Inferior parietal cortex (tissue), 1 donor: ENCODE data around the gene HS2ST1.
A peak's percentile ranks its signal among the peaks of the same experiment; 100 is the strongest.
"Not testable (repeated sequence)": the region's sequence is repeated elsewhere in the genome, so short reads cannot be mapped to it uniquely, and the experiment has no call there.

Experiments used
- DNase-seq: peaks from one replicate; pipeline ENCODE4 v3.0.0-alpha.2; 2016; ENCODE audit errors: extremely low spot score

HS2ST1 gene

DNA sequence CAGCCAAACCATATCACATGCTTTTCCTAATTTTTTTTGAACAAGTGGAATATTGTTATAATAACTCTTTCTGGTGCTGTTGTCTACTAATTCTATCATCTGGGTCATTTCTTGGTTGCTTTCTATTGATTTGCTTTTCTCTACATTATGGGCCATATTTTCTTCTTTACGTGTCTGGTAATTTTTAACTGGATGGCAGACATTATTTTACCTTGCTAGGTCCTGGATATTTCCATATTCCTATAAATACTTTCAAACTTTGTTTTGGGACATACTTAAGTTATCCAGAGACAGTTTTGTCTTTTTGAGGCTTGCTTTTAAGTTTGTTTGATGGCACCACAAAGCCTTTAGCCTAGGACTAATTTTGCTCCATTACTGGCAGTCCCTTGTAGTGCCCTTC, 11.3 kb downstream of the HS2ST1 start:
- DNase-seq = no peak

DNA sequence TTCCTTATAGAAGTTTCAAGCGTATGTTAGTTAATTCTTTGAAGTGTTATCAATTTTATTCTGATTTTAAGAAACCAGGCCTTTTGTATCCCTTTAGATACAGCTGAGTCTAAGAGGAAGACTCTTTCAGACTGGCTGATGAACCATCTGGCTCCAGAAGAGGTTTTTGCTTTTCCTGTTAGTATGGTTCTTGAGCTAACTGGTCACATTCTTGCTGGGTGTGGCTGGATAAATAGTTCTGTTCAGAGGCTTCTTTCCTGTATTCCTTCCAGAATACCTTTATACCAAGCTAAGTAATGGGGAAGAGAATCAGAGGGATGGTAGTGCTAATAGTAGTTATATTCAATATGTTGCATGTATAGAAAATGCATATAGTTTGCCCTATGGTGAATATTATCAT, 12.4 kb downstream of the HS2ST1 start:
- DNase-seq = no peak

DNA sequence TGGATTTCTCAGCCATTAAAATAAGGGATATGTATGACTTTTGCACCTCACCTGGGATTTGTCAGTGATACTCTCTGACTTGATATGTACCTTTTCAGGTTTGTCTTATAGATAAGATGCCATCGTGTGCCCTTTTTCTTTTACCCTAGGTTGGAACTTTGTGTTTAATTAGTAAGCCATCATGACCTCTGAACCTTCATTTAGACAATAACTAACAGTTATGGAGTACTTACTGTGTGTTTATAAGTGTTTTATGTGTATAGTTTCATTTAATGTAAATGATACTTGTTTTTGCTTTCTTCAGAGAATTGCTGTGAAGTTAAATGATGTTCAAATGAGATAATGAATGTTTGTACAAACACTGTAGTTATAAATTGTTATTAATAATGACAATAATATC, 14.4 kb downstream of the HS2ST1 start:
- DNase-seq = no peak

DNA sequence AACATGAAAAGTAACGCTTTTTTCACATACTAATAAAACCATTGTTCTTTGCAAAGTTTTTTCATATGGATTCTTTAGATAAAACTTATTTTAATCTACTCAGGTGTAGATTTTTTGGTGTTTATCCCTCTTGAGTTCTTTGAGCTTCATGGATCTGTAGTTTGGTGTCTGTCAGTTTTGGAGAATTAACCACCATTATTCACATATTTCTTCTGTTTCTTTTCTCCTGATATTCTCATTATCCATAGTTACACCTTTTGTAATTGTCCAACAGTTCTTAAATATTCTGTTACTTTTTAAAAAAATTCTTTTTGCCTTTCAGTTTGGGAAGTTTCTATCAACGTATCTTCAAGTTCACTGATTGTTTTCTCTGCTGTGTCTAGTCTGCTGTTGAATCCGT, 18.6 kb downstream of the HS2ST1 start:
- no peak for DNase-seq

DNA sequence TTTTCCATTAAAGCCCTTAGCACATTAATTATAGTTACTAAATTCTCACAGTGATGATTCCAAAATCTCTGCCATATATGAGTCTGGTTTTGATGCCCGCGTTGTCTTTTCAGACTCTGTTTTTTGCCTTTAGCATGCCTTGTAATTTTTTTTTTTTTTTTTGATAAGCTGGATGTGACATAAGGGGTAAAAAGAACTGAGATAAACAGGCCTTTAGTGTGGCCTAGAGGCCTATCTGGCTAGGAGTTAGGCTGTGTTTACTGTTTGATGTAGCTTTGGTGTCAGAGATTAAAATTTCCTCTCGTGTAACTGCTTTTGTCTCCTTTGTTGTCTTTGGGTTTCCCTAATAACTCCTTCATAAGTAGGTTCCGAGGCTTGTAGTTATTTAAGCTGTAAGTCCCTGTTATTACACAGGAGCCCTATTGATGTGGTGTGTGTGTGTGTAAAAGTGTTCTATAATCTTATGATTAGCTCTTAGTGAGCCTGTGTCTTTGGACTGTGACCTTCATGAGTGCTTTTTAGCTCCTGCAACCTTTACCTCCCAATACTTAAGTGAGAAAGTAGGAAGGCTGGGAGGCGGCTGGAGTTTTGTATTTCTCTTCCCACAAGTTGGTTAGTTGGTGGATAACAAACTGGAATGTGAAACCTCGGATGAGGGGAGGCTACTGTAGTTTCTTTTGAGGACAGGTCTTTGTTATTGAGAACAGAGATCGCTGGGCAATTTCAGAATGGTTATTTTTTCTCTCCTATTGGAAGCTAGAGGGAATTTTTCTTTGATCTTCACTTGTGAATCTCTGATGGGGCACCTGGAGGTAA, 19.3 kb downstream of the HS2ST1 start:
- no peak for DNase-seq

DNA sequence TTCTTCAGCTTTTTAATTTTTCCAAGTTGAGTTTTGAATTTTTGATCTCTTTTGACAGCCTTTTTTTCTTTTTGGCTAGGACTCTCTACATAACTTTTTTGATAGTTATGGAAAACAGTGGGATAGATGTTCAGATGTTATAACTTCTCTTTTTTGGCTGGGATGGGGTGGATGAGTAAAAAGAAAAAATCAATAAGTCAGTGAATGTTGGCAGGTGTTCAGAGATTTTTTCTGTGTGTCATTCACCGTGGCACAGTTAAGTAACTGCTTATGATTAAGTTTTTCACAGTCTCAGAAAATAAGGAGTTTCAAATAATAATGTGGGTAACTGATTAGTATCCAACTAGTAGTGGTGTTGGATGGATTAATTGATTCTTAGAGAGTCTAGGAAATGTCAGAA, 24.0 kb downstream of the HS2ST1 start:
- no peak for DNase-seq

DNA sequence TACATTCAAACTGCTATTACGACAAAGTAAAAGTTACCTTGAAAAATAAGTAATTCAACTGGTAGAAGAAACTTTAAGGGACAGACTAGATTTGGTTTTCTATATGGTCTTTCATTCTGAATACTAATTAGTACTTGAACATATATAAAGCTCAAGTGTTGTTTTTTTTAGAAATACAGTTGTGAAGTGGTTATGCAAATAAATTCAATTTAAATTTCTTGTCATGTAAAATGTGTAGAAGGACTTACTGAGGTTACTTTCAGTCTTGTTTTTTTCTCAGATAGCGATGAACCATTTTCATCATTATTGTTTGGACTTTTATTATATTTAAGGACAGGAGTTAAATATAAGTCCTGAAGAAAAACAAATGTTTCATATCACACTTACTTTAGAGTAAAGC, 24.4 kb downstream of the HS2ST1 start:
- no peak for DNase-seq

DNA sequence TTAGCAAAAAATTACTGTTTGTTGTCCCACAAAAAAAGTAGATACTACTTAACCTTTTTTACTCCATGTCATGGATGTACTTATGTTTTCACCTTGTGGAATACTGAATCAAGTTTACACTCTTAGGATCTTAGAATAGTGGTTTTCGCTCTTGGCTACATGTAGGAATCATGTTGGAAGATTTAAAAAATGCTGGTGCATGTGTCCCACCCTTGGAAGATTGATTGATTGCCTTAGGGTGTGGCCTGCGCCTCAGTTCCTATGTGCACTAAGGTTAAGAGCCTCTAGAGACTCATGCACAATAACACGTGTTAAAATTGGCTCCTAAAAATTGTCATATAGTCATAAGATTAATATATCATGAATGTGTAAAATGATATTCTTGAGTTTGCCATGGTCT, 25.0 kb downstream of the HS2ST1 start:
- DNase-seq = no peak

DNA sequence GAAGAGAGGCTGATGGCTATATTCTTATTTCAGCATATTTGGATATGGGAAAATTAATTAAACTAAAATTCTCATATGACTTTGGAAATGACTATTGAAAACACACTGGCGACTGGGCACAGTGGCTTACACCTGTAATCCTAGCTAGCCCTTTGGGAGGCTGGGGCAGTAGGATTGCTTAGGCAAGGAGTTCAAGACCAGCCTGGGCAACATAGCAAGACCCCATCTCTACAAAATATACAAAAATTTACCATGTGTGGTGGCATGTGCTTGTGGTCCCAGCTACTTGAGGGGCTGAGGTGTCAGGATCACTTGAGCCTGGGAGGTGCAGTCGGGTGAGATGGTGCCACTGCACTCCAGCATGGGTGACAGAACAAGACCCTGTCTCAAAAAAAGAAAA, 26.2 kb downstream of the HS2ST1 start:
- DNase-seq = no peak

DNA sequence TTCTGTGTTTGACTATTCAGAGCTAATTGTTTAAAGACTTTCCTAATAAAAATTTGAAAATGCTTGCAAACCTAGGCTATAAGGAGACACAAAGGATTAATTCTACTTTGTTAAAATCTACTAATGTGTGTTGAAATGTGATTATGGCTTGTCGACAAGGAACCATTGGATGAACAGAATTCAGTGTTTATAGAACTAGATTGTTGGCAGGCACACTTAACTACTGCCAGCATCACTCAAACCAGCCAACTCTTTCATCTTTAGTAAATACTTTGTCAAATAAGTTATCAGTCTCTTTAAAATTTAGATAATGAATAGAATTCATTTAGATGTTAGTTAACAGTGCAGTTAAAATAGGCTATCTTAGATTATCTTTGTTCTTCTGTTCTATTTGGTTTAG, 27.6 kb downstream of the HS2ST1 start:
- no peak for DNase-seq

DNA sequence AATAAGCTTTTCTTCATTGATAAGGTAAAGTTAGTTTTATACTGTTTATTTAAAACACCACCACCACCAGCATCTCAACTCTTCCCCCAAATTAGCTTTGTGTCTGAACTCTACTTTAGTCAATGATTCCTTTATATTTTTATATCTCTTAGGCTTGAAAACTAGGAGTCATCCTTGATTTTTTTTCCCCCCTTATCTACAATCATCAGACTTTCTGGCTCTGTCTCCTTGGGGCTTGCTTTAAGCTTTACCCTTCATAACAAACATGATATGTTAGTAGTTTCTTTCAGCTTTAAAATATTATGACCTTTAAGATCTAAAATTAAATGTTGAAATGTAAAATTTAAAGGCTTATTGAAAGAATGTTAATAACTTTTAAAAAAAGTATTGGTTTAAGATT, 28.3 kb downstream of the HS2ST1 start:
- no peak for DNase-seq

DNA sequence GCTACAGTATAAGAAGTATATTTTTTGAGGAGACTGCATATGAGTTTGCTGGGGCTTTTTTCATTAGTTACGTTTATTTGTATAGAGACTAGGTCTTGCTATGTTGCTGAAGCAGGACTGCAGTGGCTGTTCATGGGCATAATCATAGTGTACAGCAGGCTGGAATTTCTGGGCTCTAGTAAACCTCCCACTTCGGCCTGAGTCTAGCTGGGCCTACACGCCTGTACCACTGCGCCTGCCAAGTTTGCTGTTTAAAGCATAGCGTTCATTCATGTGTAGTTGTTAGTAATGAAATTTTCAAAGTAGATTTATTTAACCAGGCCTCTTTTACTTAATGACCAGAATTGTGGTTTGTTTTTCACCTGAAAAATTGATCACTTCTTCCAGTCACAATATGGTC, 33.8 kb downstream of the HS2ST1 start:
- no peak for DNase-seq

DNA sequence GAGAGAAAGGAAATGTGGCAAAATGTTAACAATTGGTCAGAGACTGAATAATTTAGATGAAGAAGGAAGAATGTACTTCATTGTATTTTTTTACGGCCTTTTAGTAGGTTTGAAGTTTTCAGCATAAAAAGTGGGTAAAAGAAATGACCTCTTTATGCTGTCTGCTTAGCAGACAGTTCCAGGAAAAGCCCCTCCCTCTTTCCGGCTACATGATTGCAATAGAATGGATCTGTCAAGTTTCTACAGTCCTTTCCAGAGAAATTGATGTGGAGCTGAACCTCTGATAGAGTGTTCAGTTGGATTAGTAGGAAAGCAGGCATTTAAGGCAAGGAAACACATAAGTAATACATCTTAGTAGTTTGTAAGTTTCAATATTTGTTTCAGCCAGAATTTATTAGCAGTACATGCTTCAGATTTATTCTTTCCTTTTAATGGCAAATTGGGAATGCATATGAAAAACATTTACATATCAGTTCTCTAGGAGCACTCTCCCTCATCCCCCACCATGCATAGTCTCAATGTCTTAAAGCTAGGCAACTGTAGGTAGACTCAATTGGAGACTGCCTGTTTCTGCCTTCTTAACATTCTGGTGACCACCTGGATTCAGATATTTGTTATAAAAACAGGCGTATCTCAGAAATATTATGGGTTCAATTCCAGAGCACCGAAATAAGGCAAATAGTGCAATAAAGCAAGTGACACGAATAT, 36.4 kb downstream of the HS2ST1 start:
- no peak for DNase-seq

DNA sequence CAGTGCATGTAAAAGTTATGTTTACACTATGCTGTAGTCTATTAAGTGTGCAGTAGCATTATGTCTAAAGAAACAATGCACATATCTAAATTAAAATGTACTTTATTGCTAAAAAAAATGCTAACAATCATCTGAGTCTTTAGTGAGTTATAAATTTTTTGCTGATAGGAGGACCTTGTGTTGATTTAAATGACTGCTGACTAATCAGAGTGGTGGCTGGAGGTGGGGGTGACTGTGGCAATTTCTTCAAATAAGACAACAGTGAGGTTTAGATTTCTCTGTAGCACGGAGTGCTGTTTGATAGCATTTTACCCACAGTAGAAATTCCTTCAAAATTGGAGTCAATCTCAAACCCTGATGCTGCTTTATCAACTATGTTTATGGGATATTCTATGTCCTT, 37.0 kb downstream of the HS2ST1 start:
- no peak for DNase-seq

DNA sequence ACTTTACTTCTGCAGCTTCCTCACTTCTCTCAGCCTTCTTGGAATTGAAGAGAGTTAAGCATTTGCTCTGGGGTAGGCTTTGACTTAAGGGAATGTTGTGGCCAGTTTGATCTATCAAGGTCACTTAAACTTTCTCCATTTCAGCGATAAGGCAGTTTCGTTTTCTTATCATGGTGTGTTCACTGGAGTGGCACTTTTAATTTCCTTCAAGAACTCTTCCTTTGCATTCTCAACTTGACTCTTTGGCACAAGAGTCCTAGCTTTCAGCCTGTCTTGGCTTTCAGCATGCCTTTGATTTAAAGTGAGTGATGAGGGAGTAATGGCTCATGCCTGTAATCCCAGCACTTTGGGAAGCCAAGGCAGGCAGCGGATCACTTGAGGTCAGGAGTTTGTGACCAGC, 38.7 kb downstream of the HS2ST1 start:
- DNase-seq = no peak

DNA sequence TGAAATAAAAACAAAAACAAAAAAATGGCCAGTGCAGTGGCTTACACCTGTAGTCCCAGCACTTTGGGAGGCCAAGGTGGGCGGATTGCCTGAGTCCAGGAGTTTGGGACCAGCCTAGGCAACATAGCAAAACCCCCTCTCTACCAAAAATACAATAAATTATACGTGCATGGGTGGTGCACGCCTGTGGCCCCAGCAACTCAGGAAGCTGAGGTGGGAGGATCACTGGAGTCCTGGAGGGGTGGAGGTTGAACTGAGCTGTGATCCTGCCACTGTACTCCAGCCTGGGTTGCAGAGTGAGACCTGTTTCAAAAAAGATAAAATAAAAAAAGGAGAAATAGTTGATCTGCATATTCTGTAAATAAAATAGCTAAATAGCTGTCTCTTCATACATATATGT, 41.2 kb downstream of the HS2ST1 start:
- no peak for DNase-seq

DNA sequence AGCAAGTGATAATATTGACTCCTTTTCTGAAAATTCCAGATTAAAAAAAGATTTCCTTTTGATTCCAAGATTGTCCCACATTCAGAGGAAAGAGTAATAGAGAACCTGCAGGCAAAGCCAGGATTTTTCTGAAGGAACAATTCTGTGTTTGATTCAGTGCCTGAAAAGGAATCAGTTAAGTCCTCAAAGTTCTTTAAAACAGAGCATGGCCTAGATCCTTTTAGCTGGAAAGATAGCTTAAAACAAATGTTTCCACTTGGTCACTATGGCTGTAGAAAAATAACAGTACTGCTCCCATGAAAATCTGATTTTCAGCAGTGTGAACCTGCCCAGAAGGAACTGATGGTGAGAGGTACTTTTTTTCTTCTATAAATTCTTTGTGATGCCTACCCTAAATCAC, 41.8 kb downstream of the HS2ST1 start:
- DNase-seq = no peak

DNA sequence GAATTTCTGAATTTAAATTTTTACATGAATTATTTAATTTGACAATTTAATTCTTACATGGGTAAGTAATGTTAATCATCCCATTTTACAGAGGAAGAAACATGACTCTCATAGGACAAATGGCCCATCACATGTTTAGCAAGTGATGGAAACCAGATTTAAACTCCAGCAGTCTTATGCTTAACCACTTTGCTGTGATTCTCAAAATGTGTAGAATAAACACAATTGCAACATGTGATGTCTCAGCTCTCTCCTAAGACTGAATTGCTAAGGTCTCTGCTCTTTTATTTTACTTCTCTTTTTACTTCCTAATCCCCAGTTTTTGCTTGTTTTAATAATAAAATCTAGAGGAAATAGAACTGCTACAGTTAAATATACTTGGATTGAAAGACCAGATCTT, 42.8 kb downstream of the HS2ST1 start:
- no peak for DNase-seq

DNA sequence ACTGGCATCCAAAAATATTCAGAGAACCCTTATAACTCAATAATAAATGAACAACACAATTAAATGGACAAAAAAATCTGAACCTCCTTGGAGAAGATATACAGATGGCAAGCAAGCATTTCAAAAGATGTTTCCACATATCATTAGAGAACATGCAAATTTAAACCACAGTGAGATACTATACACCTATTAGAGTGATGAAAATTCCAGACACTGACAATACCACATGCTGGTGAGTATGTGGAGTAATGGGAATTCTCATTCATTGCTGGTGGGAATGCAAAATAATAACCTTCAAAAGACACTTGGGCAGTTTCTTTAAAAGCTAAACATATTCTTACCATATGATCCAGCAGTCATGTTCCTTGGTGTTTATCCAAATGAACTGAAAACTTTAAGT, 46.1 kb downstream of the HS2ST1 start:
- DNase-seq = no peak

DNA sequence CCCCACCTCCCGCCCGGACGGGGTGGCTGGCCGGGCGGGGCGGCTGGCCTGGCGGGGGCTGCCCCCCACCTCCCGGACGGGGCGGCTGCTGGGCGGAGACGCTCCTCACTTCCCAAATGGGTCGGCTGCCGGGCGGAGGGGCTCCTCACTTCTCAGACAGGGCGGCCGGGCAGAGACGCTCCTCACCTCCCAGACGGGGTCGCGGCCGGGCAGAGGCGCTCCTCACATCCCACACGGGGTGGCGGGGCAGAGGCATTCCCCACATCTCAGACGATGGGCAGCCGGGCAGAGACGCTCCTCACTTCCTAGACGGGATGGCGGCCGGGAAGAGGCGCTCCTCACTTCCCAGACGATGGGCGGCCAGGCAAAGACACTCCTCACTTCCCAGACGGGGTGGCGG, 49.4 kb downstream of the HS2ST1 start:
- not testable (repeated sequence) for DNase-seq

DNA sequence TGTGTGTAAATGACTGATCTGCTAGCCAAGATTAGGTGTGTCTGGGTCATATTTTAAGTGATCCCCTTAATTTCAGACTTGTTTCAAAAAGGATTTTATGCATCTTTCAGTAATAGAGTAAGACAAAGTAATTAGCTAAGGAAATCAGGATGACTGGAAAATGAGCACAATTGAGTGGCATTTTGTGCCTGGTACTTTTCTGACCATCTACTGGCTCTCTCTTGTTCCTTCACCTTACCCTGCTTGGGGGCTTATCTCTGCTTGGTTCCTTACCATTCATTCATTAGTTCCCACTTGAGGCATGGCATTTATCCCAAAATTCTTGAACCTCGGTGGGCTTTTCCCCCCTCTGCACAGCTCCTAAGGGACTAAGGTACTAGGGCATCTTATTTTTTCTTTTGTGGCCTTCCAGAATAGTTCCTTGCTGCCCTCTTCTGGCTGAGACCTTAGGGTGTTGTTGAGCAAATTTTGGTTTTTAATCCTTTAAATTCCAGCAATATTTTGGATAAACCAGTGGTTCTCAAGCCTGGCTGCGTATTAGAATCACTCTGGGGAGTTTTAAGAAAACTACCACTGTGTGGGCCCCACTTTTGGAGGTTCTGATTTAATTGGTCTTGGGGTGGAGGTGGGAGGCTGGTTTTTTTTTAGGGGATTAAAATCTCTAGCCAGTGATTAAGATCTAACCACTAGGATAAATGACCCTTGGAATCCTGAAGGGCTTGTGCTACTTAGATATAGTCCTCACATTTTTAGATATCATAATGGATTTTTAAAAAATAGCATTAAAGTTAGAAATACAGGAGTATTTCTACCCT, 50.8 kb downstream of the HS2ST1 start:
- DNase-seq = peak; percentile 57

DNA sequence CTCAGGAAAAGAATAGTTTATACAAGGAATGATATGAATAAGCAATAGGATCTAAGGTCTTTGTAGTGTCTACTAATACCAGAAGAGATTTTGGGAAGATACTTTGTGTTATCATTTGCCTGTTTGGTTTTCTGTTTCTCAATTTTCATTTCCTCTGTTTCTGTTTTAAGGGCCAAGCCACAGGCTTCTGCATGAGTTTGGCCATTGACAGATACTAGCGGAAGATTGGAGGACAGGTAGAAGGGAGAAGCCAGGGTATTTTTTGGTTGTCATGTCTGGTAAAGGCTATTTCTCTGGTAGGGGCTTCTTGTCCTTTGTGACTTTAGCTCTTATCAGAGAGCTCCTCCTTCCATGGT, 51.4 kb downstream of the HS2ST1 start:
- no peak for DNase-seq

DNA sequence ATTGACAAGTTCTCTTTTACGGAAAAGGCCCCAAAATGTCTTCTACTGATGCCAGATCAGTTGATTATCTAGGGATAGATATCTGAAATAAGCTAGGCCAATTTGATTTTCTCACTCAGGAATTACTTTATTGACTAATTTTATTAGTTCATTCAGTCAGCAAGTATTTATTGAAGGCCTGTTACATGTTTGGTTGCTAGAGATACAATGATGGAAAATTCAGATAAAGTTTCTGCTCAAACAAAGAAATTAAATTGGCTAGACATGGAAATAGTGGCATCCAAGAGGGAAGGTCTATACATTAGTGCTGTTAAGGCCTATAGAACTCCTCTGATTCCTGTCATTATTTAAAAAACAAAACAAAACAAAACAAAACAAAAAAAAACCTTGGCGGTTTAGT, 56.5 kb downstream of the HS2ST1 start:
- DNase-seq = no peak
